Naive thymus-derived CD4-positive, alpha-beta T cell (primary cell): ENCODE results near the gene TEX38. TPM values are rescaled to one million over a fixed set of nuclear protein-coding genes. Genes with fewer than 3 reads are reported as not detected.
"Not testable (repeated sequence)": the region's sequence is repeated elsewhere in the genome, so short reads cannot be mapped to it uniquely, and the experiment has no call there.

Experiments used
- ATAC-seq: fragments of 150-1000 bp; cut with Tn5 transposase; 2 replicates; pipeline ENCODE4 v1.10.0; 2021; ENCODE audit warnings: mild to moderate bottlenecking, moderate library complexity
- CTCF ChIA-PET: fragments of 350-600 bp; sonication (Branson Sonifier 250); formaldehyde crosslinking; loops from one replicate; lab custom pipeline; 2021; ENCODE audit warnings: antibody characterized with exemption; lab: Charles Lee
- POLR2A ChIA-PET: fragments of 350-600 bp; sonication (Branson Sonifier 250); formaldehyde crosslinking; loops from one replicate; lab custom pipeline; 2021; ENCODE audit warnings: antibody characterized with exemption, inconsistent platforms; lab: Charles Lee
- DNase-seq, 9 donors: peaks; one replicate each; pipeline versions ENCODE4 v3.0.0 to v3.0.0-alpha.2; 2020 to 2022; ENCODE audit warnings: mixed read lengths in 1 of 9
- H3K27ac ChIP-seq: one replicate; pipeline ENCODE4 v1.7.0; 2013; ENCODE audit warnings: mild to moderate bottlenecking, low read depth, low read length, moderate library complexity
- H3K27me3 ChIP-seq, 2 donors: one replicate each; pipeline ENCODE4 v1.7.0; 2013; ENCODE audit warnings: low read length in 2 of 2, mild to moderate bottlenecking in 2 of 2, moderate library complexity in 2 of 2; ENCODE audit not compliant: control insufficient read depth in 2 of 2, insufficient read depth in 2 of 2
- H3K36me3 ChIP-seq, 3 experiments: 1 replicate in 2 of 3; 2 replicates in 1 of 3; pipeline ENCODE4 v1.7.0; 2013; ENCODE audit warnings: low read length in 3 of 3, mild to moderate bottlenecking in 3 of 3, moderate library complexity in 1 of 3; ENCODE audit not compliant: insufficient read depth in 3 of 3, control insufficient read depth in 2 of 3
- H3K4me1 ChIP-seq, 2 donors: one replicate each; pipeline ENCODE4 v1.7.0; 2013; ENCODE audit warnings: low read length in 2 of 2, mild to moderate bottlenecking in 2 of 2, moderate library complexity in 1 of 2; ENCODE audit not compliant: control insufficient read depth in 2 of 2, insufficient read depth in 2 of 2
- H3K4me3 ChIP-seq: 2 replicates; pipeline ENCODE4 v1.7.0; 2013; ENCODE audit warnings: mild to moderate bottlenecking, low read length
- H3K9me3 ChIP-seq, 3 experiments: 1 replicate in 2 of 3; 2 replicates in 1 of 3; pipeline ENCODE4 v1.7.0; 2013; ENCODE audit warnings: low read length in 3 of 3; ENCODE audit not compliant: control insufficient read depth in 2 of 3
- H3K27ac Mint-ChIP-seq, 9 donors: one replicate each; pipeline ENCODE4 v1.8.0; 2020 to 2022; ENCODE audit warnings: mixed read lengths in 9 of 9, mild to moderate bottlenecking in 8 of 9, moderate library complexity in 5 of 9, inconsistent platforms in 2 of 9
- H3K27me3 Mint-ChIP-seq, 5 donors: one replicate each; pipeline ENCODE4 v1.8.0; 2021 to 2022; ENCODE audit warnings: mixed read lengths in 5 of 5, mild to moderate bottlenecking in 1 of 5
- H3K36me3 Mint-ChIP-seq, 5 donors: one replicate each; pipeline ENCODE4 v1.8.0; 2020 to 2022; ENCODE audit warnings: mixed read lengths in 5 of 5, mild to moderate bottlenecking in 3 of 5, inconsistent platforms in 1 of 5
- H3K4me1 Mint-ChIP-seq, 7 donors: one replicate each; pipeline ENCODE4 v1.8.0; 2020 to 2022; ENCODE audit warnings: mixed read lengths in 7 of 7, mild to moderate bottlenecking in 3 of 7, inconsistent platforms in 1 of 7
- H3K4me3 Mint-ChIP-seq, 10 donors: one replicate each; pipeline ENCODE4 v1.8.0; 2020 to 2022; ENCODE audit warnings: mild to moderate bottlenecking in 10 of 10, mixed read lengths in 10 of 10, moderate library complexity in 6 of 10, inconsistent platforms in 2 of 10
- H3K9me3 Mint-ChIP-seq, 11 donors: one replicate each; pipeline ENCODE4 v1.8.0; 2020 to 2022; ENCODE audit warnings: mixed read lengths in 11 of 11, mild to moderate bottlenecking in 4 of 11, inconsistent platforms in 1 of 11, moderate library complexity in 1 of 11
- intact Hi-C, 2 donors: fragments of 100-400 bp; cut with micrococcal nuclease; formaldehyde crosslinking; loops; one replicate each; pipeline ENCODE4 v1.15.1; 2023
- polyA plus RNA-seq, 2 donors: library from polyadenylated mRNA; unstranded; fragments of 300-500 nt; fragmentation: Illumina TruSeq; gene quantifications; one replicate each; pipeline ENCODE4 v1.2.3, GENCODE V29; 2021
- total RNA-seq, 6 experiments: library from RNA in 5 of 6; stranded (reverse) in 5 of 6; gene quantifications; 1 replicate in 5 of 6; 2 replicates in 1 of 6; pipeline ENCODE4 v1.2.3 and lab custom pipeline; 2021 to 2026

TEX38 gene
- total and polyA plus RNA-seq, 7 experiments from 2014 or later, result 0.32 to 0.49 TPM; not detected in 5

GRCh38 chr1:46646331-46646730 is 25.3 kb upstream of the TEX38 start:
- ATAC-seq (no peak), DNase-seq (no peak)
- Mint-ChIP-seq H3K36me3 (peaks cover 22 to 44% (median 37%) of the 10 kb centered on the region in 5 donors), H3K27me3 (no peaks in the 10 kb centered on the region), H3K4me1 (no peaks in the 10 kb centered on the region), H3K9me3 (peaks cover 0 to 4% (median 3%) of the 10 kb centered on the region in 11 donors), H3K27ac (no peak overlapping the region), H3K4me3 (no peak overlapping the region)
- no peak overlapping the region for H3K4me3 ChIP-seq
- H3K4me1 ChIP-seq, result no peaks in the 10 kb centered on the region
- no peak overlapping the region for H3K27ac ChIP-seq
- CTCF ChIA-PET, result no interaction called here
- intact Hi-C loops, result no loop called here
- H3K36me3 ChIP-seq, result peaks cover 0 to 39% (median 0%) of the 10 kb centered on the region in 3 experiments
- no peaks in the 10 kb centered on the region for H3K9me3 ChIP-seq
- H3K27me3 ChIP-seq, result no peaks in the 10 kb centered on the region
- POLR2A ChIA-PET, result no interaction called here

- POLR2A ChIA-PET, result no interaction called here
- peaks cover 22 to 45% (median 34%) of the 10 kb centered on the region in 5 donors for H3K36me3 Mint-ChIP-seq
- intact Hi-C loops, result no loop called here
These were observed 24.8 kb upstream of the TEX38 start for GRCh38 chr1:46646844-46647243.

GRCh38 chr1:46647611-46648010 is 24.0 kb upstream of the TEX38 start:
- H3K4me3 Mint-ChIP-seq, result no peak overlapping the region
- DNase-seq (no peak), ATAC-seq (no peak)
- H3K36me3 Mint-ChIP-seq, result peaks cover 18 to 45% (median 41%) of the 10 kb centered on the region in 5 donors
- Histone ChIP-seq H3K36me3 (peaks cover 0 to 35% (median under 1%) of the 10 kb centered on the region in 3 experiments), H3K9me3 (no peaks in the 10 kb centered on the region), H3K4me3 (no peak overlapping the region), H3K4me1 (no peaks in the 10 kb centered on the region), H3K27ac (no peak overlapping the region), H3K27me3 (no peaks in the 10 kb centered on the region)
- peaks cover 0 to 5% (median 3%) of the 10 kb centered on the region in 11 donors for H3K9me3 Mint-ChIP-seq
- H3K27me3 Mint-ChIP-seq, result no peaks in the 10 kb centered on the region
- intact Hi-C loops, result no loop called here
- no peaks in the 10 kb centered on the region for H3K4me1 Mint-ChIP-seq
- H3K27ac Mint-ChIP-seq, result no peak overlapping the region
- ChIA-PET POLR2A (no interaction called here), CTCF (no interaction called here)

More at GRCh38 chr1:46646844-46647243, 24.8 kb upstream of the TEX38 start:
- no peak overlapping the region for H3K27ac ChIP-seq
- Mint-ChIP-seq H3K27ac (no peak overlapping the region), H3K27me3 (no peaks in the 10 kb centered on the region), H3K4me1 (no peaks in the 10 kb centered on the region), H3K9me3 (peaks cover 0 to 4% (median 3%) of the 10 kb centered on the region in 11 donors), H3K4me3 (no peak overlapping the region)
- ATAC-seq, result no peak
- H3K4me3 ChIP-seq, result no peak overlapping the region
- CTCF ChIA-PET, result interaction anchor here (0.6 kb wide), 1 partner anchor 11 kb away, joined by 5 read pairs; no protein-coding TSS in a partner anchor
- no peaks in the 10 kb centered on the region for H3K4me1 ChIP-seq
- DNase-seq, result no peak
- H3K36me3 ChIP-seq, result peaks cover 0 to 38% (median 0%) of the 10 kb centered on the region in 3 experiments
- H3K27me3 ChIP-seq, result no peaks in the 10 kb centered on the region
- no peaks in the 10 kb centered on the region for H3K9me3 ChIP-seq

- no peaks in the 10 kb centered on the region for H3K27me3 Mint-ChIP-seq
- H3K27me3 ChIP-seq, result no peaks in the 10 kb centered on the region
- H3K4me1 Mint-ChIP-seq, result peaks cover 0 to 9% (median 0%) of the 10 kb centered on the region in 7 donors
- peaks cover 4 to 38% (median 7%) of the 10 kb centered on the region in 3 experiments for H3K36me3 ChIP-seq
- ChIA-PET CTCF (no interaction called here), POLR2A (interaction anchor here (0.7 kb wide), 1 partner anchor 34 kb away, joined by 3 read pairs; the partner anchor contains the start of gene MOB3C)
- no peak overlapping the region for H3K27ac Mint-ChIP-seq
- no peaks in the 10 kb centered on the region for H3K9me3 ChIP-seq
- H3K36me3 Mint-ChIP-seq, result peaks cover 19 to 61% (median 55%) of the 10 kb centered on the region in 5 donors
- H3K4me3 Mint-ChIP-seq, result no peak overlapping the region
- intact Hi-C loops, result no loop called here
- H3K4me1 ChIP-seq, result no peaks in the 10 kb centered on the region
- ATAC-seq (no peak), DNase-seq (no peak)
- H3K4me3 ChIP-seq, result no peak overlapping the region
- H3K27ac ChIP-seq, result no peak overlapping the region
- peaks cover 0 to 6% (median 3%) of the 10 kb centered on the region in 11 donors for H3K9me3 Mint-ChIP-seq
These were observed 21.9 kb upstream of the TEX38 start for GRCh38 chr1:46649764-46650163.

GRCh38 chr1:46650491-46650890 is 21.2 kb upstream of the TEX38 start:
- peaks cover 4 to 45% (median 12%) of the 10 kb centered on the region in 3 experiments for H3K36me3 ChIP-seq
- CTCF ChIA-PET, result no interaction called here
- POLR2A ChIA-PET, result no interaction called here

GRCh38 chr1:46651152-46651551 is 20.5 kb upstream of the TEX38 start:
- H3K27ac ChIP-seq, DNase-seq, H3K9me3 Mint-ChIP-seq, H3K27me3 ChIP-seq, H3K9me3 ChIP-seq, H3K27me3 Mint-ChIP-seq, H3K27ac Mint-ChIP-seq, H3K4me3 ChIP-seq, intact Hi-C loops, POLR2A ChIA-PET, CTCF ChIA-PET, H3K4me3 Mint-ChIP-seq, H3K4me1 Mint-ChIP-seq, H3K4me1 ChIP-seq, ATAC-seq: not testable (repeated sequence)
- H3K36me3 ChIP-seq, result peaks cover 4 to 52% (median 14%) of the 10 kb centered on the region in 3 experiments
- H3K36me3 Mint-ChIP-seq, result peaks cover 25 to 75% (median 69%) of the 10 kb centered on the region in 5 donors

More at GRCh38 chr1:46650491-46650890, 21.2 kb upstream of the TEX38 start:
- Mint-ChIP-seq H3K4me3 (no peak overlapping the region), H3K9me3 (peaks cover 0 to 10% (median 3%) of the 10 kb centered on the region in 11 donors), H3K27ac (no peak overlapping the region), H3K4me1 (peaks cover 0 to 9% (median 0%) of the 10 kb centered on the region in 7 donors), H3K27me3 (no peaks in the 10 kb centered on the region), H3K36me3 (peaks cover 18 to 69% (median 62%) of the 10 kb centered on the region in 5 donors)
- Histone ChIP-seq H3K4me1 (no peaks in the 10 kb centered on the region), H3K9me3 (no peaks in the 10 kb centered on the region), H3K4me3 (no peak overlapping the region), H3K27ac (no peak overlapping the region), H3K27me3 (no peaks in the 10 kb centered on the region)
- intact Hi-C loops, result no loop called here
- DNase-seq, result no peak
- no peak for ATAC-seq
